Right lobe of liver (tissue), 6 donors: ENCODE measurements around the gene CSNK2B. TPM values are rescaled to one million over a fixed set of nuclear protein-coding genes. Genes with fewer than 3 reads are reported as not detected.

Experiments
- ATAC-seq, 4 donors: fragments of 200-7000 bp; cut with Tn5 transposase; one replicate each; pipeline ENCODE4 v1.9.1; 2020; ENCODE audit warnings: mild to moderate bottlenecking in 4 of 4, moderate library complexity in 4 of 4
- DNase-seq, 3 donors: peaks; one replicate each; pipeline ENCODE4 v3.0.0-alpha.2; 2020
- H3K27ac ChIP-seq, 3 donors: fragments of 200-600 bp; one replicate each; pipeline ENCODE4 v1.8.0; 2022
- H3K27me3 ChIP-seq, 2 donors: fragments of 200-600 bp; one replicate each; pipeline ENCODE4 v1.8.0; 2022
- H3K36me3 ChIP-seq, 4 donors: fragments of 200-600 bp; sonication (generic) in 1 of 4; one replicate each; pipeline versions ENCODE4 v1.5.1 to v1.8.0; 2017 to 2022; ENCODE audit warnings: control low read depth in 1 of 4
- H3K4me1 ChIP-seq, 4 donors: fragments of 200-600 bp; sonication (generic) in 1 of 4; one replicate each; pipeline versions ENCODE4 v1.5.1 to v1.8.0; 2017 to 2022; ENCODE audit warnings: control low read depth in 1 of 4
- H3K4me3 ChIP-seq, 3 donors: fragments of 200-600 bp; one replicate each; pipeline ENCODE4 v1.8.0; 2022
- H3K9me3 ChIP-seq, 4 donors: fragments of 200-600 bp; sonication (generic) in 1 of 4; one replicate each; pipeline versions ENCODE4 v1.5.1 to v1.8.0; 2017 to 2022; ENCODE audit warnings: control low read depth in 1 of 4
- POLR2A ChIP-seq: fragments of 450-650 bp; IDR thresholded peaks from one replicate; pipeline ENCODE4 v1.6.1; 2017; ENCODE audit warnings: antibody characterized with exemption, mild to moderate bottlenecking
- WGBS: methylation state at CpG from one replicate; pipeline ENCODE4 v1.1.6; 2018; ENCODE audit warnings: low coverage, low lambda C conversion rate; ENCODE audit not compliant: insufficient coverage; ENCODE audit errors: missing lambda C conversion rate; 5-methylcytosine and 5-hydroxymethylcytosine counted together
- intact Hi-C, 2 donors: fragments of 100-400 bp; cut with DNase I; formaldehyde crosslinking; loops; one replicate each; pipeline versions ENCODE4 v1.11.2 to v1.14.1; 2022
- total RNA-seq, 6 experiments: library from RNA; depleted of rRNA in 2 of 6; stranded (reverse); fragments of >200 nt in 2 of 6; fragmentation: NEBNext Ultra II Directional in 3 of 6; extraction: Animal tissue kit (Norgen Biotek cat#: 25700) in 3 of 6; gene quantifications; one replicate each; pipeline versions ENCODE4 v1.1.0 to v1.2.4, GENCODE V29; 2016 to 2023
- TF ChIP-seq, protein P1 (sequence below), 4 donors: fragments of 200-600 bp in 3 of 4; fragments of 450-650 bp in 1 of 4; IDR thresholded peaks; one replicate each; pipeline versions ENCODE4 v1.5.1 to v1.8.0; 2016 to 2022; ENCODE audit warnings: antibody characterized with exemption in 4 of 4, mild to moderate bottlenecking in 2 of 4
- donor health status: DM: no; HTN: yes; CAD: no.
- donor health status: DM: no; HTN: no; CAD: no.
- donor health status: DM: no; HTN: no; CAD: no.
- donor health status: DM: no; HTN: yes; CAD: no.
- donor health status: DM: no; HTN: yes; CAD: no.

CSNK2B gene
- total RNA-seq, 6 experiments from 2014 or later: 52.5 to 171 (median 64.5) TPM

DNA sequence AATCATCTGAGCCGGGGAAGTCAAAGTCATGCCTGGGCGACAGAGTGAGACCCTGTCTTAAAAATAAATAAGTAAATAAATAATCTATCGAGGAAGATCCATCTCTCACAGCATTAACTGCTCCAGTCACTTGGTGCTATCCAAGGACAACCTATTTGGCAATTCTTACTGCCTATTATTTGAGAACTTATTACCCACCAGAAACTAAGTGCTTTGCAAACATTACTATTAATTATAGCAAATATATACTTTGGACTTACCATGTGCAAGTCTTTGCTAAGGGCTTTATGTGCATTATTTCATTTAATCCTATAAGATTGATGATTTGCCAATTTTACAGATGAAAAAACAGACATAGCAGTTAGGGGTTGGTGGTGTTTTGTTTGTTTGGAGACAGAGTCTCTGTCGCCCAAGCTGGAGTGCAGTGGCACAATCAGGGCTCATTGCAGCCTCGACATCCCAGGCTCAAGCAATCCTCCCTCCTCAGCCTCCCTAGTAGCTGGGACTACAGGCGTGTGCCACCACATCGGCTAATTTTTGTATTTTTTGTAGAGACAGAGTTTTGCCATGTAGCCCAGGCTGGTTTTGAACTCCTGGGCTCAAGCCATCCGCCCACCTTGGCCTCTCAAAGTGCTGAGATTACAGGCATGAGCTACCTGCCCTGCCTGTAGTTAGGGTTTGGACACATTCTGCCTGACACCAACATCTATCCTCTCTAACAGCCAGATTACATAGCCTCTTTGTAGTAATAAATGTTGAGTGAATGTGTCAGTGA, 11.1 kb upstream of the CSNK2B start:
- 80% methylated on average over 7 of the region's 8 CpGs for WGBS
- peak overlapping the region in 2 of 3 donors; percentile 53 to 57 for H3K4me3 ChIP-seq
- peak overlapping the region; percentile 1 to 68 (median 5) for H3K27ac ChIP-seq
- no peak for DNase-seq
- no peaks in the 10 kb centered on the region for H3K9me3 ChIP-seq
- no peak for ATAC-seq
- peaks cover 0 to 10% (median 4%) of the 10 kb centered on the region in 4 donors for H3K36me3 ChIP-seq
- peaks cover 0 to 71% (median 21%) of the 10 kb centered on the region in 4 donors for H3K4me1 ChIP-seq
- intact Hi-C loops: no loop called here
- H3K27me3 ChIP-seq: no peaks in the 10 kb centered on the region
- TF ChIP-seq, protein P1, sequence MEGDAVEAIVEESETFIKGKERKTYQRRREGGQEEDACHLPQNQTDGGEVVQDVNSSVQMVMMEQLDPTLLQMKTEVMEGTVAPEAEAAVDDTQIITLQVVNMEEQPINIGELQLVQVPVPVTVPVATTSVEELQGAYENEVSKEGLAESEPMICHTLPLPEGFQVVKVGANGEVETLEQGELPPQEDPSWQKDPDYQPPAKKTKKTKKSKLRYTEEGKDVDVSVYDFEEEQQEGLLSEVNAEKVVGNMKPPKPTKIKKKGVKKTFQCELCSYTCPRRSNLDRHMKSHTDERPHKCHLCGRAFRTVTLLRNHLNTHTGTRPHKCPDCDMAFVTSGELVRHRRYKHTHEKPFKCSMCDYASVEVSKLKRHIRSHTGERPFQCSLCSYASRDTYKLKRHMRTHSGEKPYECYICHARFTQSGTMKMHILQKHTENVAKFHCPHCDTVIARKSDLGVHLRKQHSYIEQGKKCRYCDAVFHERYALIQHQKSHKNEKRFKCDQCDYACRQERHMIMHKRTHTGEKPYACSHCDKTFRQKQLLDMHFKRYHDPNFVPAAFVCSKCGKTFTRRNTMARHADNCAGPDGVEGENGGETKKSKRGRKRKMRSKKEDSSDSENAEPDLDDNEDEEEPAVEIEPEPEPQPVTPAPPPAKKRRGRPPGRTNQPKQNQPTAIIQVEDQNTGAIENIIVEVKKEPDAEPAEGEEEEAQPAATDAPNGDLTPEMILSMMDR (IDR thresholded peaks at IDR 0.05): no peak
- TF ChIP-seq POLR2A: no peak

DNA sequence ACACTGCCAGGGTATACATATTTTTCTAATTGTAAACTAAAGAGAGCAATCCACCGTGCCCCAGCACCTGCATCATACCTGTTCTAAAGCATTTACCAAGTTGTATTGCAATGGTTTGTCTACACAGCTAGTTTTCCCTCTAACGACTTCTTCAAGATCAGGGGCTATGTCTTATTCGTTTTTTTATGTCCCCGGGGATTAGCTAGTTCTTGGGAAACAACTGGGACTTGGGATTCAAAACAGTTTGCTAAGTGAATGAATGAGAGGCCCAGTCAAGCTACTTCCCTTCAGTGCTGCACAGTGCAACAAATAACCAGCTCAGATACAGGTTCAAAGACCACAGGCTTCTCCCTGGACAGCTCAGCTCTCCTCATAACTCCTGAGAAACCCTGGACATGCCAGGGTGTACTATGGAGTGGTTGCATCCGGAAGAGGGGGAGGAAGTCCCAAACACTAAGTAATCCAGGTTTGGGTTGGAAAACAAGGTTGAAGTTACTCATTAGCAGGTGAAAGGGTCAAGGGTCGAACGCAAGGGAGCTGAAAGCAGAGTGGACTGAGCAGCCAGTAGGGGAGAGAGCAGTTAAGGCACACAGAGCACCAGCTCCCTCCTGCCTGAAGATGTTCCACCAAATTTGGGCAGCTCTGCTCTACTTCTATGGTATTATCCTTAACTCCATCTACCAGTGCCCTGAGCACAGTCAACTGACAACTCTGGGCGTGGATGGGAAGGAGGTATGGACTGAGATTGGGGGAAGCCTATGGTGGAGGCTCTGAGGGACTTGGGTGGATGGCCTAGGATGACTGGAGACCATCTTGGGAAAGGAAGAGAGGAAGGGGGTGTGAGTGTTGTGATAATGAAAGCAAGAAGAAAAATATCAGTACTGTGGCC, 10.3 kb upstream of the CSNK2B start, which contains the start of gene APOM:
Gene APOM (plus strand): TSS at position 546 of the 889 bp plus-strand sequence. CDS start 73 bp downstream, at position 619.
- Histone ChIP-seq H3K9me3 (no peaks in the 10 kb centered on the region), H3K36me3 (peaks cover 0 to 9% (median 1%) of the 10 kb centered on the region in 4 donors), H3K4me1 (peaks cover 0 to 69% (median 22%) of the 10 kb centered on the region in 4 donors), H3K27ac (peak within 1 kb of the TSS; percentile 1 to 68 (median 57)), H3K27me3 (no peaks in the 10 kb centered on the region), H3K4me3 (peak within 1 kb of the TSS; percentile 11 to 57 (median 53))
- intact Hi-C loops: no loop called here
- ATAC-seq (peak; percentile 36 to 59 (median 51)), DNase-seq (peak in 1 of 3 donors; percentile 84)
- WGBS: 34% methylated on average over 8 of the region's 8 CpGs
- TF ChIP-seq, protein P1 (IDR thresholded peaks at IDR 0.05): peak in 1 of 4 donors; percentile 9
- peak; percentile 90 for TF ChIP-seq POLR2A

DNA sequence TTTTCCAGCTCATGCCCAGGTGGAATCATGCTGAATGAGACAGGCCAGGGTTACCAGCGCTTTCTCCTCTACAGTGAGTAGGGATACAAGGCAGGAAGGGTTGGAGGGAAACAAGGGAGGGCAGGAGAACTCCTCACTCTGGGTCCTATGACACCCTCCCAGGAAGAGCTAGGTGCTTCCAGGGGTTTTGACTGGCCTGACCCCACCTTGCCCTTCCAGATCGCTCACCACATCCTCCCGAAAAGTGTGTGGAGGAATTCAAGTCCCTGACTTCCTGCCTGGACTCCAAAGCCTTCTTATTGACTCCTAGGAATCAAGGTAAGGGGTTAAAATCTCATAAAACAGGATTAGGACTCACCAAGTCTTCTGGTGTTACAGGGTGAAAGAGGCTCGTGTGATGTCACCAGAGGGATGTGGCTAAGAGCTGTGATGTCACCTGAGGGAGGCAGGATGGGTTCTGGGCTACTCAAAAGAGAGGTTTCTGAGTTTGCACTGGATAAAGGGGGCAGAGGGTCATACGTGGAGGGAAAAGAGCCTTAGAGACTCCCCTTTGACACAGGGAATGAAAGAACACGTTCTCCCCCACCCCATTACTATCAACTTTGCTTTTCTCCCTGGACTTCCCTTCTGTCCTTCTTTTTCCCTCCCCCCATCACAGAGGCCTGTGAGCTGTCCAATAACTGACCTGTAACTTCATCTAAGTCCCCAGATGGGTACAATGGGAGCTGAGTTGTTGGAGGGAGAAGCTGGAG, 8.3 kb upstream of the CSNK2B start:
- Histone ChIP-seq H3K27me3 (no peaks in the 10 kb centered on the region), H3K9me3 (no peaks in the 10 kb centered on the region), H3K27ac (no peak overlapping the region), H3K4me3 (no peak overlapping the region), H3K36me3 (peaks cover 0 to 5% (median 1%) of the 10 kb centered on the region in 4 donors), H3K4me1 (peaks cover 0 to 59% (median 18%) of the 10 kb centered on the region in 4 donors)
- no peak for ATAC-seq
- intact Hi-C loops: no loop called here
- no peak for DNase-seq
- 69% methylated on average over 3 of the region's 6 CpGs for WGBS
- TF ChIP-seq, protein P1 (IDR thresholded peaks at IDR 0.05): no peak
- TF ChIP-seq POLR2A: no peak

DNA sequence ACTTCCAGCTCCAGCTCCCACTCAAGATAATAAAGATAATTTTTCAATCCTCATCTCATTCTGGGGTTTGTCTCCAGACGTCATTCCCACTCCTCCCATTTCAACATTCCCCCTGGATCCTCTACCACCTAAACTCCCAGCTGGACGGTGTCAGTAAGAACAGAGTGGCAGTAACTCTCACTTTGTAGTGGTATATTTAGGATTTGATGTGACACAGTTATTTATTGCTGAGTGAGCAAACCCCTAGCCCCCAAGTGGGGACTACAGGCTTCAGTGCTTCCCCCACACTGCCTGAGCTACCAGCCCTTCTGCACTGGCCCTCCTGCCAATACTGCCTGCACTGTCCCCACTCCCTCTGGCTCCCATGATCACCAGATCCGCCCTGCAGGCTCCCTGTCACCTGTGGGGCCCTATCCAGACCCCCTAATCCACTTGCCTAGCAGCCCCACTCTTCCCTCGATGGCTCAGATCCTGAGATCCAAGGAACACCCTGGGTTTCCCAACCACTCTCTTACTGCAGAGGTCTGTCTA, 7.7 kb upstream of the CSNK2B start:
- no peak for DNase-seq
- intact Hi-C loops: no loop called here
- ATAC-seq: no peak
- TF ChIP-seq POLR2A: no peak
- TF ChIP-seq, protein P1 (IDR thresholded peaks at IDR 0.05): no peak
- peaks cover 0 to 60% (median 18%) of the 10 kb centered on the region in 4 donors for H3K4me1 ChIP-seq
- 78% methylated on average over 4 of the region's 4 CpGs for WGBS
- H3K27ac ChIP-seq: no peak overlapping the region
- H3K36me3 ChIP-seq: peaks cover 0 to 5% (median 1%) of the 10 kb centered on the region in 4 donors
- H3K27me3 ChIP-seq: no peaks in the 10 kb centered on the region
- H3K4me3 ChIP-seq: no peak overlapping the region
- H3K9me3 ChIP-seq: no peaks in the 10 kb centered on the region
